SU-DHL-6 (cell line): ENCODE data around the gene FHOD3.

ENCODE experiments used
- H2AFZ ChIP-seq: fragments of 200-600 bp; sonication (generic); 2 replicates; pipeline ENCODE4 v1.6.1; 2014; ENCODE audit warnings: low read depth, mild to moderate bottlenecking, moderate library complexity, mixed read lengths, antibody characterized with exemption, low read length; ENCODE audit not compliant: severe bottlenecking
- H3F3A ChIP-seq: fragments of 200-600 bp; shearing (Covaris generic); 2 replicates; pipeline ENCODE4 v1.6.0; 2016; ENCODE audit warnings: antibody characterized with exemption, mild to moderate bottlenecking; ENCODE audit not compliant: insufficient read depth
- H3K27ac ChIP-seq: fragments of 200-600 bp; sonication (generic); 2 replicates; pipeline ENCODE4 v1.5.1; 2016; ENCODE audit warnings: low read depth, mild to moderate bottlenecking, low read length, moderate library complexity, mixed read lengths
- H3K27me3 ChIP-seq: fragments of 200-600 bp; sonication (generic), shearing (Covaris generic); 2 replicates; pipeline ENCODE4 v1.6.0; 2014; ENCODE audit warnings: mild to moderate bottlenecking, low read length
- H3K36me3 ChIP-seq: fragments of 200-600 bp; sonication (generic); 2 replicates; pipeline ENCODE4 v1.6.1; 2014; ENCODE audit warnings: mild to moderate bottlenecking, low read length, mixed read lengths
- H3K4me2 ChIP-seq: fragments of 300-600, 200-600 bp; shearing (Covaris generic), sonication (generic); 2 replicates; pipeline ENCODE4 v1.6.0; 2014; ENCODE audit warnings: low read length, low read depth, mild to moderate bottlenecking; ENCODE audit not compliant: poor library complexity, severe bottlenecking
- H3K4me3 ChIP-seq: fragments of 200-600 bp; sonication (generic); 2 replicates; pipeline ENCODE4 v1.5.1; 2014; ENCODE audit warnings: antibody characterized with exemption, low read length, mild to moderate bottlenecking, mixed read lengths; ENCODE audit not compliant: insufficient read depth, poor library complexity, severe bottlenecking
- H3K79me2 ChIP-seq: fragments of 200-600 bp; sonication (generic); 2 replicates; pipeline ENCODE4 v1.6.1; 2014; ENCODE audit warnings: mild to moderate bottlenecking, low read length, moderate library complexity; ENCODE audit not compliant: insufficient read depth
- H3K9ac ChIP-seq: fragments of 200-600 bp; sonication (generic); 2 replicates; pipeline ENCODE4 v1.7.0; 2014; ENCODE audit warnings: mild to moderate bottlenecking, low read length
- H3K9me2 ChIP-seq: fragments of 200-600 bp; sonication (generic); replicated peaks from 2 replicates; pipeline ENCODE4 v1.6.1; 2014; ENCODE audit warnings: low read length; ENCODE audit not compliant: insufficient read depth
- H3K9me3 ChIP-seq: fragments of 200-600 bp; sonication (generic); 2 replicates; pipeline ENCODE4 v1.6.1; 2014; ENCODE audit warnings: low read length, mixed read lengths; ENCODE audit not compliant: insufficient read depth
- H4K20me1 ChIP-seq: fragments of 200-600 bp; sonication (generic); 2 replicates; pipeline ENCODE4 v1.6.1; 2014; ENCODE audit warnings: low read depth, mild to moderate bottlenecking, antibody characterized with exemption, low read length, moderate library complexity, mixed read lengths
- EZH2phosphoT487 ChIP-seq: fragments of 200-600 bp; sonication (generic), shearing (Covaris generic); conservative IDR thresholded peaks from 2 replicates; pipeline ENCODE4 v1.6.1; 2018; ENCODE audit warnings: mild to moderate bottlenecking, antibody characterized with exemption, low read length, moderate library complexity, mixed read lengths
- TF ChIP-seq, protein P1 (sequence below): fragments of 200-600 bp; sonication (generic); IDR thresholded peaks from one replicate; pipeline ENCODE4 v1.5.1; 2017; ENCODE audit warnings: antibody characterized with exemption, mild to moderate bottlenecking, low read length, moderate library complexity; ENCODE audit not compliant: insufficient read depth, poor library complexity, severe bottlenecking

FHOD3 gene

DNA sequence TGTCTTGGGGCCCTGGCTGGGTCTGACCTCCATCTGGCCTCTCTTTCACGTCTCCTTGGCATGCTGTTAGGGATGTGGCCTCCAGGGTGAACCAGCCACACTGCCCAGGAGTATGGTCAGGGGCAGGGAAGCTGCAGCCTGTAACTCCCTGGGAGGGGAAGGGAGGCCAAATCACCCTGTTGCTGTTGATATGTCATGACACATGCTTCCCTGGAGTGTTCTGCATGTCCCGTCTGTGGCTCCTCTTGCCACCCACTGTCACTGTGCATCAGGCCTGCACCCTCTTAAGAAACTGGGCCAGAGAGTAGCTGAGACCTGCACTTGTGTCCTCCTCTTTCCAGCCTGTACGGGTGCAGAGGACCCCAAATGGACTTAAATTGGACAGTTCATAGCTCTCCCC is 221.3 kb downstream of the FHOD3 start:
- Histone ChIP-seq H2AFZ (no peak overlapping the region), H3K4me3 (no peak overlapping the region), H3K9ac (no peak overlapping the region), H3K27ac (no peak overlapping the region), H3F3A (no peaks in the 10 kb centered on the region), H4K20me1 (no peaks in the 10 kb centered on the region), H3K27me3 (no peaks in the 10 kb centered on the region; the same call in 1 of the 2 replicates), H3K4me2 (no peak overlapping the region), H3K9me2 (no peaks in the 10 kb centered on the region; the same call in 1 of the 2 replicates), H3K79me2 (no peaks in the 10 kb centered on the region), H3K9me3 (no peaks in the 10 kb centered on the region), H3K36me3 (no peaks in the 10 kb centered on the region)
- TF ChIP-seq, protein P1, sequence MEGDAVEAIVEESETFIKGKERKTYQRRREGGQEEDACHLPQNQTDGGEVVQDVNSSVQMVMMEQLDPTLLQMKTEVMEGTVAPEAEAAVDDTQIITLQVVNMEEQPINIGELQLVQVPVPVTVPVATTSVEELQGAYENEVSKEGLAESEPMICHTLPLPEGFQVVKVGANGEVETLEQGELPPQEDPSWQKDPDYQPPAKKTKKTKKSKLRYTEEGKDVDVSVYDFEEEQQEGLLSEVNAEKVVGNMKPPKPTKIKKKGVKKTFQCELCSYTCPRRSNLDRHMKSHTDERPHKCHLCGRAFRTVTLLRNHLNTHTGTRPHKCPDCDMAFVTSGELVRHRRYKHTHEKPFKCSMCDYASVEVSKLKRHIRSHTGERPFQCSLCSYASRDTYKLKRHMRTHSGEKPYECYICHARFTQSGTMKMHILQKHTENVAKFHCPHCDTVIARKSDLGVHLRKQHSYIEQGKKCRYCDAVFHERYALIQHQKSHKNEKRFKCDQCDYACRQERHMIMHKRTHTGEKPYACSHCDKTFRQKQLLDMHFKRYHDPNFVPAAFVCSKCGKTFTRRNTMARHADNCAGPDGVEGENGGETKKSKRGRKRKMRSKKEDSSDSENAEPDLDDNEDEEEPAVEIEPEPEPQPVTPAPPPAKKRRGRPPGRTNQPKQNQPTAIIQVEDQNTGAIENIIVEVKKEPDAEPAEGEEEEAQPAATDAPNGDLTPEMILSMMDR = no peak
- no peak for TF ChIP-seq EZH2phosphoT487

DNA sequence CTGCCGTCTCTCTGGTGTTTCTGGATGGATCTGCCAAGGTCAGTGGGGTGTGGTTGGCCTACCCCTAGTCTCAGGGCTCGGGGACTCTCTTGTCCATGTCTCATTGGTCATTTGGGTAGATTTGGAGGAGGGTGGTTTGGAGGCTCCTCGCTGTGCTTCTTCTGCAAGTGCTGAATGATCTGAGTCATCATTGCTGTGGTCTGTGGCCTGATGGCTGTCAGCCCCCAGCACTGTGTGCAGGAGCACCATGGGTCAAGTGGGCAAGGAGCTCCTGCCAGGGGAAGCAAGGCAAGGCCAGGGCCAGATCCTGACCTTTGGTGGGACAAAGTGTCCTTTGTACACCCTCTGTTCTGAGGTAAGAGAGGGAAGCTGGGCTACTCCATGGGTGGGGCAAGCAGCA is 221.8 kb downstream of the FHOD3 start:
- Histone ChIP-seq H3K79me2 (no peaks in the 10 kb centered on the region), H3K27ac (no peak overlapping the region), H4K20me1 (no peaks in the 10 kb centered on the region), H2AFZ (no peak overlapping the region), H3K9ac (no peak overlapping the region), H3F3A (no peaks in the 10 kb centered on the region), H3K9me3 (no peaks in the 10 kb centered on the region), H3K36me3 (no peaks in the 10 kb centered on the region), H3K9me2 (no peaks in the 10 kb centered on the region; the same call in 1 of the 2 replicates), H3K4me3 (no peak overlapping the region), H3K27me3 (no peaks in the 10 kb centered on the region; the same call in 1 of the 2 replicates), H3K4me2 (no peak overlapping the region)
- TF ChIP-seq, protein P1 = no peak
- TF ChIP-seq EZH2phosphoT487 = no peak

DNA sequence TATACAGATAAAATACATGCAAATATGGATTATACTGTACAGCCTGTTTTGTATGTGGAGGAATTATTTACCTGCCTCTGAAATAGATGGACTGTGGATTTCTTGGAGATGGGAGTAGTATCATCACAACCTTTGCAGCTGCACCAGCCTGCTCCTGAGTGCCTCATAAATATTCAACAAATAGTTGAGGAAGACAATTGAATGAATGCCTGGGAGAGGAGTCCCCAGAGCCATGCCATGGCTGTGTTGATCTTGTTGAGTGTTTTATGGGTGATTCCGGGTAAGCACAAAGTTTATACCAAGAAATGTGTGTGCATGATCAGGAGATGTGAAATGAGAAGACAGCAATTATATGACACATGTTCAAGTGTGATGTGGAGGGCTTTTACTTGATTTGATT is 225.0 kb downstream of the FHOD3 start:
- Histone ChIP-seq H3K36me3 (no peaks in the 10 kb centered on the region), H3K4me2 (no peak overlapping the region), H3K27me3 (no peaks in the 10 kb centered on the region; the same call in 1 of the 2 replicates), H2AFZ (no peak overlapping the region), H3K79me2 (no peaks in the 10 kb centered on the region), H3K9me2 (no peaks in the 10 kb centered on the region; the same call in 1 of the 2 replicates), H3K4me3 (no peak overlapping the region), H4K20me1 (no peaks in the 10 kb centered on the region), H3F3A (no peaks in the 10 kb centered on the region), H3K9me3 (no peaks in the 10 kb centered on the region), H3K9ac (no peak overlapping the region), H3K27ac (no peak overlapping the region)
- TF ChIP-seq, protein P1 = no peak
- TF ChIP-seq EZH2phosphoT487 = no peak
